Measurements from ENCODE around the gene MAP1S. TPM values are rescaled to one million over a fixed set of nuclear protein-coding genes. Genes with fewer than 3 reads are reported as not detected.
A peak's percentile ranks its signal among the peaks of the same experiment; 100 is the strongest.

The MAP1S gene
- polyA plus RNA-seq, 4 donors: 18.0 to 26.4 (median 21.9) TPM

- H3K27me3 ChIP-seq (ENCODE audit: control insufficient read depth in 3 of 3, insufficient read depth in 3 of 3, low read length in 3 of 3): peaks cover 0 to 20% (median 0%) of the 10 kb centered on the region in 3 donors
- FAIRE-seq (no peak), DNase-seq (peak in 1 of 2 donors; percentile 58)
- peaks cover 0 to 5% (median 0%) of the 10 kb centered on the region in 3 donors for H3K4me1 ChIP-seq (ENCODE audit: control insufficient read depth in 3 of 3, insufficient read depth in 2 of 3, low read depth in 1 of 3, low read length in 2 of 3)
- WGBS, 3 donors: 40 to 47% (median 41%) methylated on average over 26 to 28 of the region's 28 CpGs
- H3K9me3 ChIP-seq (ENCODE audit: control insufficient read depth in 2 of 2, insufficient read depth in 1 of 2, low read depth in 1 of 2, low read length in 1 of 2): no peaks in the 10 kb centered on the region
- H3K27ac ChIP-seq (ENCODE audit: low read depth in 1 of 3, low read length in 2 of 3): peak within 1 kb of the TSS in 2 of 3 donors; percentile 9 to 81
- H3K4me3 ChIP-seq (ENCODE audit: low read depth in 1 of 3, low read length in 3 of 3): peak within 1 kb of the TSS in 2 of 3 donors; percentile 20 to 34
- H3K36me3 ChIP-seq (ENCODE audit: control insufficient read depth in 3 of 3, insufficient read depth in 2 of 3, low read depth in 1 of 3, low read length in 3 of 3): no peaks in the 10 kb centered on the region
Measured at GRCh38 chr19:17751103-17751911, 32.0 kb downstream of the MAP1S start, which contains the start of gene FCHO1. Gene FCHO1, plus strand, starts transcription at chr19:17751477. Its CDS starts 3,688 bp downstream, at chr19:17755165.

DNA sequence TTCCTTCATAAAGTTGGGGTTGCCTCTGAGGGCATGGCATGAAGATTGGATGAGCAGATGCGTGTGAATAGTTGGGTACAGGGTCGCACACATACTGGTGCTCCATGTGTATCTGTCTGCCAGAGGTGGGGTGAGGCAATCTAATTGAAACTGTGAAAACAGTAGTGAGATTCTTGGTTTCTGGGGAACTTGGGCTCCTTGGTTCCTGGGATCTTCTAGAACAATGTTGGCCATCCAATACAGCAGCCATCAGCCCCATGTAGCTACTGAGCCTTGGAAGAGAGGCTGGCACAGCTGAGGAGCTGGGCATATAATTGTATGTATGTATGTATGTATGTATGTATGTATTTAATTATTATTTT lies 32.6 kb downstream of the MAP1S start:
- H3K27me3 ChIP-seq (ENCODE audit: control insufficient read depth in 3 of 3, insufficient read depth in 3 of 3, low read length in 3 of 3): peaks cover 0 to 20% (median 0%) of the 10 kb centered on the region in 3 donors
- H3K4me3 ChIP-seq (ENCODE audit: low read depth in 1 of 3, low read length in 3 of 3): peak overlapping the region in 2 of 3 donors; percentile 20 to 28
- no peak for DNase-seq
- peaks cover 0 to 5% (median 0%) of the 10 kb centered on the region in 3 donors for H3K4me1 ChIP-seq (ENCODE audit: control insufficient read depth in 3 of 3, insufficient read depth in 2 of 3, low read depth in 1 of 3, low read length in 2 of 3)
- FAIRE-seq: no peak
- H3K9me3 ChIP-seq (ENCODE audit: control insufficient read depth in 2 of 2, insufficient read depth in 1 of 2, low read depth in 1 of 2, low read length in 1 of 2): no peaks in the 10 kb centered on the region
- H3K27ac ChIP-seq (ENCODE audit: low read depth in 1 of 3, low read length in 2 of 3): peak overlapping the region in 1 of 3 donors; percentile 81
- WGBS, 3 donors: 52 to 69% (median 60%) methylated on average over 2 of the region's 2 CpGs
- no peaks in the 10 kb centered on the region for H3K36me3 ChIP-seq (ENCODE audit: control insufficient read depth in 3 of 3, insufficient read depth in 2 of 3, low read depth in 1 of 3, low read length in 3 of 3)

DNA sequence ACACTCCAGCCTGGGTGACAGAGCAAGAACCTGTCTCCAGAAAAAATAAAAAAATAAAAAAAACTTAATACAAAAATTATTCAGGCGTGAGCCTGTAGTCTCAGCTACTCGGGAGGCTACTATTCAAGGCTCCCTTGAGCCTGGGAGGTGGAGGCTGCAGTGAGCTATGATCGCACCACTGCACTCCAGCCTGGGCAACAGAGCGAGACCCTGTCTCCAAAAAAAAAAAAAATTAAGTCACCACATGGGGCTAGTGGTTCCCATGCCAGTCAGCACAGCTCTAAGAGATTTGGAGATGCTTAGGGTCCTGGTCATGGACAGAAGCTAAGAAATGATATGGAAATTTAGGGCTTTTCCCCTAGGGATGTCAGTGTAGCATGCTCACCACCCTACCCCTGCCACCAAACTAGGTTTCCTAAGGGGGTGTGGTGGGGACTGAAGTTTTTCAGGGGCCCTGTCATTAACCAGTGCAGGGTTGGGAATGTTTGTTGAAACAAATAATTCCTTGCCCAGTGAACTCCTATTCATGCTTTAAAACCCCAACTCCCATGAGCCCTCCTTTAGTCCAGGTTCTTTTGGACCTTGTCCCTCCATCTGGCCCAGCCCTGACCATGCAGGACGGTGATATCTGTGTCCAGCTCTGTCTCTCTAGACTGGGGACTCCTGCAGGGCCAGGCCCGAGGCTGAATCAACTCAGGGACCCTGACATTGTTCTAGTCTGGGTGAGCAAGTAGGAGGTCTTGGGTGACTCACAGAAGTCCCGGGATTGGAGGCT lies 33.8 kb downstream of the MAP1S start:
- H3K4me1 ChIP-seq (ENCODE audit: control insufficient read depth in 3 of 3, insufficient read depth in 2 of 3, low read depth in 1 of 3, low read length in 2 of 3): no peaks in the 10 kb centered on the region
- WGBS, 3 donors: 71 to 80% (median 76%) methylated on average over 7 of the region's 7 CpGs
- no peak overlapping the region for H3K27ac ChIP-seq (ENCODE audit: low read depth in 1 of 3, low read length in 2 of 3)
- no peak overlapping the region for H3K4me3 ChIP-seq (ENCODE audit: low read depth in 1 of 3, low read length in 3 of 3)
- H3K9me3 ChIP-seq (ENCODE audit: control insufficient read depth in 2 of 2, insufficient read depth in 1 of 2, low read depth in 1 of 2, low read length in 1 of 2): no peaks in the 10 kb centered on the region
- peaks cover 0 to 12% (median 0%) of the 10 kb centered on the region in 3 donors for H3K27me3 ChIP-seq (ENCODE audit: control insufficient read depth in 3 of 3, insufficient read depth in 3 of 3, low read length in 3 of 3)
- FAIRE-seq (no peak), DNase-seq (no peak)
- no peaks in the 10 kb centered on the region for H3K36me3 ChIP-seq (ENCODE audit: control insufficient read depth in 3 of 3, insufficient read depth in 2 of 3, low read depth in 1 of 3, low read length in 3 of 3)

DNA sequence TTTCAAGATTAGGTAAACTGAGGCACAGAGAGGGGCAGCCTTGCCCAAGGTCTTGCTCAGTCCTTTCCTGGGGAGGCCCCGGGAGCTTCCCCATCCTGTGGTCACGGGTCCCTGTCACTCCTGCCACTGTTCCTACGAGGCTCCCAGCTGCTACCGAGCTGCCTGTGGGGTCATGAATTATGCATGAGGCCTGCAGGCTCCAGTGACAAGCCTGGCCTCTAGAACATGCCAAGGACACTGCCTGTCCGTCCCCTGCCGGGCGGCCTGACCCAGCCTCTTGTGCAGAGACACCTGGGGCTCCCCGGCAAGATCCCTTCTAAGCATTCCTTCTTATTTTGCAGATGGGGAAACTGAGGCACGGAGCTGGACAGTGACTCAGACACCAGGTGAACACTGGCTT lies 34.7 kb downstream of the MAP1S start:
- Histone ChIP-seq H3K27ac (ENCODE audit: low read depth in 1 of 3, low read length in 2 of 3) (no peak overlapping the region), H3K4me3 (ENCODE audit: low read depth in 1 of 3, low read length in 3 of 3) (no peak overlapping the region), H3K9me3 (ENCODE audit: control insufficient read depth in 2 of 2, insufficient read depth in 1 of 2, low read depth in 1 of 2, low read length in 1 of 2) (no peaks in the 10 kb centered on the region), H3K4me1 (ENCODE audit: control insufficient read depth in 3 of 3, insufficient read depth in 2 of 3, low read depth in 1 of 3, low read length in 2 of 3) (no peaks in the 10 kb centered on the region), H3K27me3 (ENCODE audit: control insufficient read depth in 3 of 3, insufficient read depth in 3 of 3, low read length in 3 of 3) (peaks cover 0 to 3% (median 0%) of the 10 kb centered on the region in 3 donors), H3K36me3 (ENCODE audit: control insufficient read depth in 3 of 3, insufficient read depth in 2 of 3, low read depth in 1 of 3, low read length in 3 of 3) (no peaks in the 10 kb centered on the region)
- DNase-seq: no peak
- WGBS, 3 donors: 53 to 61% (median 55%) methylated on average over 9 of the region's 9 CpGs
- FAIRE-seq: no peak

GRCh38 chr19:17754634-17755442 lies 35.6 kb downstream of the MAP1S start:
- Histone ChIP-seq H3K4me3 (ENCODE audit: low read depth in 1 of 3, low read length in 3 of 3) (no peak overlapping the region), H3K4me1 (ENCODE audit: control insufficient read depth in 3 of 3, insufficient read depth in 2 of 3, low read depth in 1 of 3, low read length in 2 of 3) (no peaks in the 10 kb centered on the region), H3K9me3 (ENCODE audit: control insufficient read depth in 2 of 2, insufficient read depth in 1 of 2, low read depth in 1 of 2, low read length in 1 of 2) (no peaks in the 10 kb centered on the region), H3K27me3 (ENCODE audit: control insufficient read depth in 3 of 3, insufficient read depth in 3 of 3, low read length in 3 of 3) (peaks cover 0 to 2% (median 0%) of the 10 kb centered on the region in 3 donors), H3K27ac (ENCODE audit: low read depth in 1 of 3, low read length in 2 of 3) (no peak overlapping the region), H3K36me3 (ENCODE audit: control insufficient read depth in 3 of 3, insufficient read depth in 2 of 3, low read depth in 1 of 3, low read length in 3 of 3) (no peaks in the 10 kb centered on the region)
- no peak for DNase-seq
- no peak for FAIRE-seq
- 62 to 71% (median 70%) methylated on average over 5 of the region's 5 CpGs for WGBS, 3 donors

DNA sequence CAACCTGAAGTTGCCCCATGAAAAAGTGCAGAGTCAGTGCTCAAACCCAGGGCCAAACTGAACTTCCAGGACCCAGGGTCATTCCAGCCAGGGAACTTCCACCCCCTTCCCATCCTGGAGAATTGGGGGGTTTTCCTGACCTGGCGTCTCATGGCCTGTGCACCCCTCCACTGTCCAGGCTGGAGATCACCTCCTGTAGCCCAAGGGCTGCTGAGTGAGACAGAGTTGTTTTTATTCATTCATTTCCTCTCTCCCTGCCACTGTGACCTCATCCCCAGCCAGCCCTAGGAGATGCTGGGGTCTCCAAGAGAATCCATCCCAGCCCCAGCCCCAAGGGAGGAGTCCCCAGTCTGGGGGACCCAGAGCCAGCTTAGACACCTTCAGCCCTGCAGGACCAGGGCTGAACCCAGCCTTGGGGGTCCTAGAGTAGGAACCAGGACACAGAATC lies 36.2 kb downstream of the MAP1S start:
- Histone ChIP-seq H3K27me3 (ENCODE audit: control insufficient read depth in 3 of 3, insufficient read depth in 3 of 3, low read length in 3 of 3) (peaks cover 0 to 2% (median 0%) of the 10 kb centered on the region in 3 donors), H3K36me3 (ENCODE audit: control insufficient read depth in 3 of 3, insufficient read depth in 2 of 3, low read depth in 1 of 3, low read length in 3 of 3) (no peaks in the 10 kb centered on the region), H3K4me3 (ENCODE audit: low read depth in 1 of 3, low read length in 3 of 3) (no peak overlapping the region), H3K9me3 (ENCODE audit: control insufficient read depth in 2 of 2, insufficient read depth in 1 of 2, low read depth in 1 of 2, low read length in 1 of 2) (no peaks in the 10 kb centered on the region), H3K4me1 (ENCODE audit: control insufficient read depth in 3 of 3, insufficient read depth in 2 of 3, low read depth in 1 of 3, low read length in 2 of 3) (no peaks in the 10 kb centered on the region), H3K27ac (ENCODE audit: low read depth in 1 of 3, low read length in 2 of 3) (no peak overlapping the region)
- no peak for DNase-seq
- 14 to 89% (median 81%) methylated on average over 1 of the region's 1 CpG for WGBS, 3 donors
- no peak for FAIRE-seq

GRCh38 chr19:17755977-17756670 lies 36.8 kb downstream of the MAP1S start:
- no peaks in the 10 kb centered on the region for H3K4me1 ChIP-seq (ENCODE audit: control insufficient read depth in 3 of 3, insufficient read depth in 2 of 3, low read depth in 1 of 3, low read length in 2 of 3)
- H3K4me3 ChIP-seq (ENCODE audit: low read depth in 1 of 3, low read length in 3 of 3): no peak overlapping the region
- no peaks in the 10 kb centered on the region for H3K36me3 ChIP-seq (ENCODE audit: control insufficient read depth in 3 of 3, insufficient read depth in 2 of 3, low read depth in 1 of 3, low read length in 3 of 3)
- 18 to 49% (median 37%) methylated on average over 12 of the region's 12 CpGs for WGBS, 3 donors
- peak in 1 of 2 donors; percentile 33 for DNase-seq
- no peak for FAIRE-seq
- H3K27ac ChIP-seq (ENCODE audit: low read depth in 1 of 3, low read length in 2 of 3): no peak overlapping the region
- peaks cover 0 to 2% (median 0%) of the 10 kb centered on the region in 3 donors for H3K27me3 ChIP-seq (ENCODE audit: control insufficient read depth in 3 of 3, insufficient read depth in 3 of 3, low read length in 3 of 3)
- H3K9me3 ChIP-seq (ENCODE audit: control insufficient read depth in 2 of 2, insufficient read depth in 1 of 2, low read depth in 1 of 2, low read length in 1 of 2): no peaks in the 10 kb centered on the region
